ENCODE data around the gene DHX16.

GRCh38 chr6:30641048-30641447 lies 31.8 kb downstream of the DHX16 start:
- TF ChIP-seq EZH2 (IDR thresholded peaks at IDR 0.05; ENCODE audit: low read length): no peak
- TF ChIP-seq CTCF (optimal IDR thresholded peaks at IDR 0.05 in 1 of 3, IDR thresholded peaks at IDR 0.05 in 1 of 3, conservative IDR thresholded peaks at IDR 0.05 in 1 of 3; ENCODE audit: extremely low read depth in 1 of 3, insufficient read depth in 2 of 3, low read length in 3 of 3): no peak
